Measurements from ENCODE around the gene MRPL17. TPM values are rescaled to one million over a fixed set of nuclear protein-coding genes. Genes with fewer than 3 reads are reported as not detected.
A peak's percentile ranks its signal among the peaks of the same experiment; 100 is the strongest.

The MRPL17 gene
- total RNA-seq, 1 experiment from 2014 or later, result 77.1 TPM

GRCh38 chr11:6682936-6683861 lies at the start of gene MRPL17 (continued):
- 0 out of 2 replicates have a peak, but pooled peaks have one; percentile 50 for TF ChIP-seq E2F1 (CRISPR knock-in tag; IDR thresholded peaks at IDR 0.05)
- TF ChIP-seq NR3C1 (CRISPR knock-in tag; conservative IDR thresholded peaks at IDR 0.05; ENCODE audit: low read depth), result no peak
- no peak for TF ChIP-seq TP53 (CRISPR knock-in tag; IDR thresholded peaks at IDR 0.05)
- TF ChIP-seq ZNF671 (CRISPR knock-in tag; IDR thresholded peaks at IDR 0.05), result no peak
- TF ChIP-seq CDX4 (CRISPR knock-in tag; IDR thresholded peaks at IDR 0.05; ENCODE audit: borderline replicate concordance), result no peak
- TF ChIP-seq ZNF425 (CRISPR knock-in tag; conservative IDR thresholded peaks at IDR 0.05), result no peak
- no peak for TF ChIP-seq OVOL2 (CRISPR knock-in tag; IDR thresholded peaks at IDR 0.05; ENCODE audit: borderline replicate concordance)
- no peak for TF ChIP-seq CREB1 (CRISPR knock-in tag; IDR thresholded peaks at IDR 0.05)
- TF ChIP-seq PRDM15 (CRISPR knock-in tag; IDR thresholded peaks at IDR 0.05), result 0 out of 2 replicates have a peak, but pooled peaks have one; percentile 9
- peak; percentile 73 for TF ChIP-seq USF1 (CRISPR knock-in tag; IDR thresholded peaks at IDR 0.05)
- peak; percentile 95 for TF ChIP-seq FOXK1 (CRISPR knock-in tag; IDR thresholded peaks at IDR 0.05)
- no peak; the same call in 1 of the 2 replicates for TF ChIP-seq IRF1 (CRISPR knock-in tag; IDR thresholded peaks at IDR 0.05)

GRCh38 chr11:6727971-6728760 lies 45.0 kb upstream of the MRPL17 start:
- Mint-ChIP-seq H3K36me3 (no peaks in the 10 kb centered on the region), H3K9me3 (peaks cover 9% of the 10 kb centered on the region), H3K27ac (no peak overlapping the region), H3K4me1 (no peaks in the 10 kb centered on the region), H3K27me3 (ENCODE audit: low read depth) (peaks cover 15% of the 10 kb centered on the region), H3K4me3 (no peak overlapping the region)
- CTCF ChIA-PET, result interaction anchor here (0.7 to 1.7 kb wide), 6 partner anchors 10 to 365 kb away, joined by 3 to 9 read pairs (median 3); no protein-coding TSS in a partner anchor
- POLR2A ChIA-PET, result no interaction called here
- DNase-seq (ENCODE audit: low spot score) (no peak), ATAC-seq (no peak)
- no peak for TF ChIP-seq KAT7 (CRISPR knock-in tag; IDR thresholded peaks at IDR 0.05; ENCODE audit: borderline replicate concordance)
- no peak for TF ChIP-seq NFYB (CRISPR knock-in tag; conservative IDR thresholded peaks at IDR 0.05; ENCODE audit: low read depth)
- TF ChIP-seq HMGA2 (CRISPR knock-in tag; IDR thresholded peaks at IDR 0.05), result no peak
- TF ChIP-seq NR2C2 (CRISPR knock-in tag; IDR thresholded peaks at IDR 0.05), result no peak
- no peak for TF ChIP-seq ZNF219 (CRISPR knock-in tag; IDR thresholded peaks at IDR 0.05; ENCODE audit: borderline replicate concordance)
- no peak for TF ChIP-seq EMX1 (CRISPR knock-in tag; IDR thresholded peaks at IDR 0.05)
- no peak for TF ChIP-seq ZNF671 (CRISPR knock-in tag; IDR thresholded peaks at IDR 0.05)
- TF ChIP-seq E2F1 (CRISPR knock-in tag; IDR thresholded peaks at IDR 0.05), result no peak
- no peak for TF ChIP-seq ZNF423 (CRISPR knock-in tag; IDR thresholded peaks at IDR 0.05)
